Activated B cell treated with CpG ODN at 0.5 μM for 24 hours (primary cell): ENCODE measurements around the gene CDC42EP3. TPM values are rescaled to one million over a fixed set of nuclear protein-coding genes. Genes with fewer than 3 reads are reported as not detected.
A peak's percentile ranks its signal among the peaks of the same experiment; 100 is the strongest.

Source experiments
- ATAC-seq: fragments of 200-7000 bp; cut with Tn5 transposase; one replicate; pipeline ENCODE4 v1.10.0; 2021; ENCODE audit warnings: low read depth, mild to moderate bottlenecking, moderate library complexity
- CTCF ChIA-PET: fragments of 350-600 bp; sonication (Branson Sonifier 250); formaldehyde crosslinking; loops from one replicate; lab custom pipeline; 2021; ENCODE audit warnings: antibody characterized with exemption; lab: Charles Lee
- POLR2A ChIA-PET: fragments of 350-600 bp; sonication (Branson Sonifier 250); formaldehyde crosslinking; loops from one replicate; lab custom pipeline; 2021; ENCODE audit warnings: antibody characterized with exemption; lab: Charles Lee
- DNase-seq: peaks from one replicate; pipeline ENCODE4 v3.0.0; 2022
- H3K27ac Mint-ChIP-seq: one replicate; pipeline ENCODE4 v1.8.0; 2020; ENCODE audit warnings: mixed read lengths
- H3K27me3 Mint-ChIP-seq: one replicate; pipeline ENCODE4 v1.8.0; 2021; ENCODE audit warnings: mixed read lengths
- H3K36me3 Mint-ChIP-seq: one replicate; pipeline ENCODE4 v1.8.0; 2021; ENCODE audit warnings: low read depth, mixed read lengths
- H3K4me1 Mint-ChIP-seq: one replicate; pipeline ENCODE4 v1.8.0; 2021; ENCODE audit warnings: mixed read lengths
- H3K4me3 Mint-ChIP-seq: one replicate; pipeline ENCODE4 v1.8.0; 2020; ENCODE audit warnings: mild to moderate bottlenecking, mixed read lengths
- H3K9me3 Mint-ChIP-seq: one replicate; pipeline ENCODE4 v1.8.0; 2020; ENCODE audit warnings: mixed read lengths
- intact Hi-C: fragments of 100-400 bp; cut with micrococcal nuclease; formaldehyde crosslinking; loops from one replicate; pipeline ENCODE4 v1.15.1; 2024
- total RNA-seq: library from RNA; stranded (reverse); gene quantifications from 2 replicates; pipeline ENCODE4 v1.2.3, GENCODE V29; 2022
- TF ChIP-seq, protein P1 (sequence below): fragments of 200-600 bp; IDR thresholded peaks from one replicate; pipeline ENCODE4 v1.8.0; 2022; ENCODE audit warnings: antibody characterized with exemption, mild to moderate bottlenecking

CDC42EP3 gene
- total RNA-seq, 1 donor from 2014 or later = 33.2 TPM

DNA sequence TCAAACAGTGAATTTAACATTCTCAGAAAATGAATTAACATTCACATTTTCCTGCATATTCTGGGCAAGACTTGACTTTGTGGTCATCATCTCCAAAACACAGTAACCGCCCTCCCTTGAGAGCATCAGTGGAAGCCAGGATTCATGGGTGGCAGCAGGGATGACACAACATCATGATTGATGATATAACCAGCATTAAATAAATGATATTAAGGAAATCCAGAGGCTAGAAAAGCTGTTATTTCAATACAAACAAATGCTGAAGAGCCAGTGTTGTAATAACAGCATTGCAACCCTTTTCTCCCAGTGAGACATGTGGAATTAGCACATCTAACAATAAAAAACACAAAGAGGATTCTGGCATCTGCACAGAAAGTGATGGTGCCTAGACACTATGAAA is 41.1 kb downstream of the CDC42EP3 start:
- H3K27ac Mint-ChIP-seq = no peak overlapping the region

DNA sequence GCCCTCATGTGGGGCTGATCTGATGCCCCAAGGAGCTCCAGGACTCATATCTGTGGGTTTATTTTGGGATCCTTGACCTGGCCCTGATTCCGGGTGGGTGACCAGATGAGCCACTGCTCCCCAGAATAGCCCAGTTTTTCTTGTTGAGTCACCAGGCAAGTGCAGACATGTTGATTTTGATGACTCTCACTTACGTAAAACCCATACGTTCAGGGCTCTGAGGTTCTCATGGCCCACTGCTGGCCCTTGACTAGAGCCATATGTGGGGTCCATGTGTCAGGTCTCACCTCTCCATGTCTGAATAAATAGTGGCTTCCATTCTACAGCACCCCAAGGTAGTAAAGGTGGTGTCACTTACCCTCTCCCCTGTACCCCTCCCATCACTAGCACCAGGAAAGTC is 41.9 kb downstream of the CDC42EP3 start:
- no peak for DNase-seq
- intact Hi-C loops = no loop called here
- Mint-ChIP-seq H3K4me3 (no peak overlapping the region), H3K27me3 (no peaks in the 10 kb centered on the region), H3K9me3 (no peaks in the 10 kb centered on the region), H3K4me1 (peaks cover 50% of the 10 kb centered on the region), H3K36me3 (no peaks in the 10 kb centered on the region), H3K27ac (no peak overlapping the region)
- ChIA-PET POLR2A (no interaction called here), CTCF (no interaction called here)
- TF ChIP-seq, protein P1, sequence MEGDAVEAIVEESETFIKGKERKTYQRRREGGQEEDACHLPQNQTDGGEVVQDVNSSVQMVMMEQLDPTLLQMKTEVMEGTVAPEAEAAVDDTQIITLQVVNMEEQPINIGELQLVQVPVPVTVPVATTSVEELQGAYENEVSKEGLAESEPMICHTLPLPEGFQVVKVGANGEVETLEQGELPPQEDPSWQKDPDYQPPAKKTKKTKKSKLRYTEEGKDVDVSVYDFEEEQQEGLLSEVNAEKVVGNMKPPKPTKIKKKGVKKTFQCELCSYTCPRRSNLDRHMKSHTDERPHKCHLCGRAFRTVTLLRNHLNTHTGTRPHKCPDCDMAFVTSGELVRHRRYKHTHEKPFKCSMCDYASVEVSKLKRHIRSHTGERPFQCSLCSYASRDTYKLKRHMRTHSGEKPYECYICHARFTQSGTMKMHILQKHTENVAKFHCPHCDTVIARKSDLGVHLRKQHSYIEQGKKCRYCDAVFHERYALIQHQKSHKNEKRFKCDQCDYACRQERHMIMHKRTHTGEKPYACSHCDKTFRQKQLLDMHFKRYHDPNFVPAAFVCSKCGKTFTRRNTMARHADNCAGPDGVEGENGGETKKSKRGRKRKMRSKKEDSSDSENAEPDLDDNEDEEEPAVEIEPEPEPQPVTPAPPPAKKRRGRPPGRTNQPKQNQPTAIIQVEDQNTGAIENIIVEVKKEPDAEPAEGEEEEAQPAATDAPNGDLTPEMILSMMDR = no peak
- no peak for ATAC-seq

More for the DNA sequence above, 41.1 kb downstream of the CDC42EP3 start:
- no peak for ATAC-seq
- no peaks in the 10 kb centered on the region for H3K9me3 Mint-ChIP-seq
- no peak overlapping the region for H3K4me3 Mint-ChIP-seq
- TF ChIP-seq, protein P1 = no peak
- peaks cover 50% of the 10 kb centered on the region for H3K4me1 Mint-ChIP-seq
- no peaks in the 10 kb centered on the region for H3K27me3 Mint-ChIP-seq
- intact Hi-C loops = no loop called here
- no peaks in the 10 kb centered on the region for H3K36me3 Mint-ChIP-seq
- ChIA-PET CTCF (no interaction called here), POLR2A (no interaction called here)
- DNase-seq = no peak

DNA sequence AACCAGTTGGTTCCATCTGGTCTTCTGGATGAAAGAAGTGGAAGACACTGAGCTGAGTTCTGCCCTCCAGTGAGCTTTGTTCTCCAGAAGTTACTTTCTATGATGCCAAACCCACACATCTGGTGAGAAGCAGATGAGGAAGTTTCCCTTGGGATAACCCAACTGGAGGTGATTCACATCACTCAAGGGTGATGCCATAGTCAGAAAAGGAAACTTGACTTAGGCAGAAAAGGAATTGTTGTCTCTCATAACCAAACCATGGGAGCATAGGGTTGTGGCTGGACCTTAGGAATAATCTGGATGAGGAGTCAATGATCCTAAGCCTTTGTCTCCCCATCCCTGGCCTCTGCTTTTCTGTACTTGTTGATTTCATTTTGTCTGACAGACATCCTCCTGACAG is 43.7 kb downstream of the CDC42EP3 start:
- Mint-ChIP-seq H3K27ac (no peak overlapping the region), H3K36me3 (no peaks in the 10 kb centered on the region), H3K9me3 (no peaks in the 10 kb centered on the region), H3K4me1 (peaks cover 56% of the 10 kb centered on the region), H3K27me3 (no peaks in the 10 kb centered on the region), H3K4me3 (no peak overlapping the region)
- ChIA-PET CTCF (no interaction called here), POLR2A (no interaction called here)
- TF ChIP-seq, protein P1 = no peak
- no peak for ATAC-seq
- no peak for DNase-seq
- intact Hi-C loops = no loop called here

DNA sequence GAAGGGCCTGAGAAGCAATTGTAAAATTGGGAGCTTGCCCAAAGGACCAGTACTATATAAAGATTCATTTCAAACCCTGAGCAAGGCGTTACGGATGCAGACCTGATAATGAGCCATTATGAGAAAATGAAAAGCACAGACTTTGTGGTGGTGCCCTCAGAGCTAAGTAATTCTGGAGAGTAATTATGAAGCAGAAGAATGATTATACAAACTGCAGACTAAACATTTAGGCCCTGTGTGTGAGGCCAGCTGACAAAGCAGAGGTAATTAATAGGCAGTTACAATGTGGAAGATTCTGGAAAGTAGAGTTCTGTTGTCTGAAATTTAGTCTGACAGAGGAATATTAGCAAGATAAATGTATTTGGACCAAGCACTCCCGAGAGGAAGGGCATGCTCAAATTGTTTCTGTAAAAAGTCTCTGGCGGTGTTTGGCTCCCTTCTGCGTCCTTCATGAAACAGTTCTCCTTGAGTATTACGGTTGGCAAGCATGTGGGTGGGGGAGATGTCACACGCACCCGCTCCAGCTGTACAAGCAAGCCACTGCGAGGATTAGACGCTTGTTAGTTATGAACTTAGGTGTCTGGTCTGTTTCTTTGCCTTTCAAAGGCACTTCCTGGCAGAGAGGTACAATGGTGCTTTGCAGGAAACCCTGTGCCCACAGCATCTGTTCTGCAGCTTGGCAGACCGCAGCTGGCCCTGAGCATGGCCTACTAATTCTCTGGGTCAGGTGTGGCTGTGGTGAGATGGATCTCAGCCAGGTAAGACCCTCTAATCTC is 45.5 kb downstream of the CDC42EP3 start:
- peaks cover 71% of the 10 kb centered on the region for H3K4me1 Mint-ChIP-seq

More for the DNA sequence above, 45.5 kb downstream of the CDC42EP3 start:
- Mint-ChIP-seq H3K4me3 (peak overlapping the region; percentile 56), H3K9me3 (no peaks in the 10 kb centered on the region), H3K36me3 (no peaks in the 10 kb centered on the region), H3K27ac (peak overlapping the region; percentile 89), H3K27me3 (no peaks in the 10 kb centered on the region)
- intact Hi-C loops = loop anchor here (2.0 kb wide), 1 partner anchor 45 kb away; the partner anchor contains the start of gene CDC42EP3
- TF ChIP-seq, protein P1 = no peak
- DNase-seq = no peak
- ChIA-PET POLR2A (interaction anchor here (0.6 to 5.3 kb wide), 9 partner anchors 9 to 75 kb away, joined by 3 to 32 read pairs (median 4); partner anchors contain the start of gene CDC42EP3), CTCF (interaction anchor here (1.7 to 3.4 kb wide), 2 partner anchors 23 to 211 kb away, joined by 8 to 10 read pairs; no protein-coding TSS in a partner anchor)
- ATAC-seq = peak; percentile 43
